Measurements from ENCODE around the gene ZNF710.
"Not testable (repeated sequence)": the region's sequence is repeated elsewhere in the genome, so short reads cannot be mapped to it uniquely, and the experiment has no call there.

Gene ZNF710, protein sequence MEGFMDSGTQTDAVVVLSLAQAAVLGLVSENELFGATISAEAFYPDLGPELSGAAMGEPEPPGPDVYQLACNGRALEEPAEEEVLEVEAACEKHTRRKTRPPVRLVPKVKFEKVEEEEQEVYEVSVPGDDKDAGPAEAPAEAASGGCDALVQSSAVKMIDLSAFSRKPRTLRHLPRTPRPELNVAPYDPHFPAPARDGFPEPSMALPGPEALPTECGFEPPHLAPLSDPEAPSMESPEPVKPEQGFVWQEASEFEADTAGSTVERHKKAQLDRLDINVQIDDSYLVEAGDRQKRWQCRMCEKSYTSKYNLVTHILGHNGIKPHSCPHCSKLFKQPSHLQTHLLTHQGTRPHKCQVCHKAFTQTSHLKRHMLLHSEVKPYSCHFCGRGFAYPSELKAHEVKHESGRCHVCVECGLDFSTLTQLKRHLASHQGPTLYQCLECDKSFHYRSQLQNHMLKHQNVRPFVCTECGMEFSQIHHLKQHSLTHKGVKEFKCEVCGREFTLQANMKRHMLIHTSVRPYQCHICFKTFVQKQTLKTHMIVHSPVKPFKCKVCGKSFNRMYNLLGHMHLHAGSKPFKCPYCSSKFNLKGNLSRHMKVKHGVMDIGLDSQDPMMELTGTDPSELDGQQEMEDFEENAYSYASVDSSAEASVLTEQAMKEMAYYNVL

GRCh38 chr15:90001062-90001682 is at the start of gene ZNF710:
TSS of gene ZNF710 (plus strand) at chr15:90001324. CDS start at chr15:90067138, 65,814 bp downstream.
- peak; percentile 46 for DNase-seq (ENCODE audit: low spot score)

GRCh38 chr15:89954541-89954940 is 46.6 kb upstream of the ZNF710 start:
- no peak for DNase-seq (ENCODE audit: low spot score)

DNA sequence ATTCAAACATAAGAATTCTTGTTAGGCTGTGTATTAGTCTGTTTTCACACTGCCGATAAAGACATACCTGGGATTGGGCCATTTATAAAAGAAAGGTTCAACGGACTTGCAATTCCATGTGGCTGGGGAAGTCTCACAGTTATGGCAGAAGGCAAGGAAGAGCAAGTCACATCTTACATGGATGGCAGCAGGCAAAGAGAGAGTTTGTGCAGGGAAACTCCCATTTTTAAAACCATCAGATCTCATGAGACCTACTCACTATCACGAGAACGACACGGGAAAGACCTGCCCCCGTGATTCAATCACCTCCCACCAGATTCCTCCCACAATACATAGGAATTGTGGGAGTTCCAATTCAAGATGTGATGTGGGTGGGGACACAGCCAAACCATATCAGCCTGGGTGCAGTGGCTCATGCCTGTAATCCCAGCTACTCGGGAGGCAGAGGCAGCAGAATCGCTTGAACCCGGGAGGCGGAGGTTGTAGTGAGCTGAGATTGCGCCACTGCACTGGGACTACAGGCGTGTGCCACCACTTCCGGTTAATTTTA is 45.6 kb upstream of the ZNF710 start:
- DNase-seq (ENCODE audit: low spot score), result not testable (repeated sequence)

GRCh38 chr15:89958107-89958805 is 42.9 kb upstream of the ZNF710 start:
- DNase-seq (ENCODE audit: low spot score), result no peak

DNA sequence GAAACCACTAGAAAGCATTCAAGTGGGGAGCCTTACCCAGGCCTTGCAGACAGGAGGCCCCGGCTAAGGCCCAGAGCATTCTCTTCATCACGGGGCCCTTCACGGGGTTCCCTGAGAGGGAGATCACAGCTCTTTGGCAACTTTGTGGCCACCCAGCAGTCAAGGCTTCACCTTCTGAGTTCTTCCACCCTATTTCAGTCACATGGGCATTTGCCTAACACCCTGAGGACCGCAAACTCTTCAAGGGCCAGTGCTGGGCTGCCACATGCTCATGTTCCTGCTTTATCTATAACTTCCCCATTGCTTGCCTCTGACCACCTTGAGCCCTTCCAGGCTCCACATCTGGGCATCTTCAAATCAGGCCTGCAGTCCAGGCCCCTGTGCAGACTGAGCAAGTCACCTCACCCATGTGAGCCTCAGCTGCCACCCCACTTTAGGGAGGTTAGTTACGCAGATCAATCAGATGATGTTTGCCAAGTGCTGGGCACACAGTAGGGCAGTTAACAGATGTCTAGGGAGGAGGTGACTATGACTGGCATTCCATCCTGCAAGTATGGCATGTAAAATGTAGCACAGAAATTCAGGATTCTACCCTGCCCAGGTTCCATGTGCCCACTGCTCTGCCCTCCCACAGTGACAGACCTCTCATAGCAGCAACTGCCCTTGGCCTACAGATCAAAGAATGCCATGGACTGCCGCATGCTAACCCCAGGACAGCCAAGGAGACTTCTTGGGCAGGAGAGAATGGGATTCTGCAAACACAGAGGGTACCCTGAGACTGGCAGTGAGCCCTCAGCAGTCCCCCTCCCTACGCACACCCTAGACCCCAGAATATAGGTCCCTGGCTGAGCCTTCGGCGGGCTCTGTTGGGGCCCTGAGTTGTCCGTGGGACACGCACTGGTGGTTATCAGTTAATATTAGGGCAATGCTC is 37.6 kb upstream of the ZNF710 start:
- no peak for DNase-seq (ENCODE audit: low spot score)

DNA sequence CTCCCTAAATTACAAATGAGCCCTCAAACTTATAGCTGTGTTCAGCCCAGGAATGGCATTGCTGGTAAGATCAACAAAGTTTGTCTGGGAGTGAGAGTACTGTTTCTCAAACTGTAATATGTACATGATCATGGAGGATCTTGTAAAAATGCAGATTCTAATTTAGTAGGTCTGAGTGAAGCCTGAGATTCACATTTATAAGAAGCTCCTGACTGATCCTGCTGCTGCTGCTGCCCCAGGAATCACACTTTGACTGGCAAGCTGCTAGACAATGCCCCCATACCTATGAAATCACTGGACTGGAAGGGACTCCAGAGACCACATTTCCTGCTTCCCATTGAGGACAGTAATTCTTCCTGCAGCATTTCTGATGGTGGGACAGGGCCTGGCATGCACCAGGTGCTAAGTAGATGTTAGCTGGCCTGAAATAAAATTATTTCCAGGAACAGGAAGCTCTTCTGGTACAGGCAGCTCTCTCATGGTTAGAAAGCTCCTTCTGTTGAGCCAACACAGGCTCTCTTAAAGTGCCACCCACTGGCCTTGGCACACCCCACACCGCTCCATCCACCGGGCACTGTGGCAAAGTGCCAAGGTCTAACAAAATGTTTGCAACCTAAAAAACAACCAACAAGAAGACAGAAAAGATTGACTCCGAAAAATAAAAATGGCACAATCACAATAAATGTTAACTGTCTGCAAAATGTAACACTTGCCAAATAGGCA is 36.7 kb upstream of the ZNF710 start:
- no peak for DNase-seq (ENCODE audit: low spot score)

DNA sequence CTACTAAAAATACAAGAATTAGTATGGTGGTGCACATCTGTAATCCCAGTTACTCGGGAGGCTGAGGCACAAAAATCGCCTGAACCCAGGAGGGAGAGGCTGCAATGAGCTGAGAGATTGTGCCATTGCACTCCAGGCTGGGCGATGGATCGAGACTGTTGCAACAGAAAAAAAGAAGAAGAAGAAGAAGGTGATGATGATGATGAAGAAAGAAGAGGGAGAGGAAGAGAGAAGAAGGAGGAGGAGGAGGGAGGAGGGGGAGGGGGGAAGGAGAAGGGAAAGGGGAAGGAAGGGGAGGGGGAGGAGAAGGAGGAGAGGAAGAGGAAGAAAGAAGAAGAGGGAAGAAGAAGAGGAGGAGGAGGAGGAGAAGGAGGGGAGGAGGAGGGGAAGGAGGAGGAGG is 33.2 kb upstream of the ZNF710 start:
- DNase-seq (ENCODE audit: low spot score), result no peak

DNA sequence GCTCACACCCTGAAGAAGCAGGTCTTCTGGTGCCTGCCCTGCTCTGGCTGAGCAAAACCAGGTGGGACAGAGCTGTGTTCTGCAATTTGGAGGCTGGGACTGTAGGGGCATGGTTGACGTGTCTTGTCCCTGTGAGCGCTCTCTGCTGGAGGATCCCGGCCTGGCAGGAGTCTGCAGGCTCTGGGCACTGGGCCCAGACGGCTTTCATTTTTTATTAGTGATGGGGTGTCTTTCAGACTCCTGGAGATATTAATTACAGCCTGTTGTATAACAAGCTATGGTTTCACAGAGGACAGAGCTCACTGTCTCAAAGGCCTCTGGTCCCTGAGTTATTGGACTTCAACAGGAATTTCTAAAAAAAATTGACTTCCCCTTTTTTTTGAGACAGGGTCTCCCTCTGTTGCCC is 29.5 kb upstream of the ZNF710 start:
- DNase-seq (ENCODE audit: low spot score), result peak; percentile 76

DNA sequence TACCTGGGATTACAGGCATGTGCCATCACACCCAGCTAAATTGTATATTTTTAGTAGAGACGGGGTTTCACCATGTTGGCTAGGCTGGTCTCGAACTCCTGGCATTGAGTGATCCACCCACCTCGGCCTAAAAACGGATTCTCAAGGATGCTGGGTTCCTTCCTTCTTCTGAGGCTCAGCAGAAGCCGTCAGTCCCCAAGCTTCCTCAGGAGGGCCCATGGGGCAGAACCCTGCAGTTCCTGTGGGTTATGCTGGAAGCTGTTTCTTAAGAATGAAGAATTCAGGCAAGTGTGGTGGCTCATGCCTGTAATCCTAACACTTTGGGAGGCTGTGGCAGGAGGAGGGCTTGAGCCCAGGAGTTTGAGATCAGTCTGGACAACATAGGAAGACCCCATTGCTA is 29.0 kb upstream of the ZNF710 start:
- peak; percentile 9 for DNase-seq (ENCODE audit: low spot score)

- DNase-seq (ENCODE audit: low spot score), result no peak
Observed at GRCh38 chr15:89975482-89976245, 25.5 kb upstream of the ZNF710 start.

DNA sequence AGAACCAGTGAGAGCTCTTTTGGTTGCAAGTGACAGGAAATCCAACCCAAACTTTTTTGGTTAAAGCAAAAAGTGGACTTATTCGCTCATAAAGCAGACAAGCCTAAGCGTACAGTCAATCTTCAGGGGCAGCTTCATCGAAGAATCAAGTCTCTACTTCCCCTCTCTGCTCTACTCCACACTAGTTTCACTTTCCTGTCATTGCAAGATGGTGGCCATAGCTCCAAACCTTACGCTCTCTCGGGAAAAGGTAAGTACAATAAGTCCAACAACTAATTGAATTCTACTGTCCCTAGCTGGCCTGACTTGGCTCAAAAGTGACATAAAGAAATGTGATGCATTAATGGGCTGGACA is 24.9 kb upstream of the ZNF710 start:
- no peak for DNase-seq (ENCODE audit: low spot score)

DNA sequence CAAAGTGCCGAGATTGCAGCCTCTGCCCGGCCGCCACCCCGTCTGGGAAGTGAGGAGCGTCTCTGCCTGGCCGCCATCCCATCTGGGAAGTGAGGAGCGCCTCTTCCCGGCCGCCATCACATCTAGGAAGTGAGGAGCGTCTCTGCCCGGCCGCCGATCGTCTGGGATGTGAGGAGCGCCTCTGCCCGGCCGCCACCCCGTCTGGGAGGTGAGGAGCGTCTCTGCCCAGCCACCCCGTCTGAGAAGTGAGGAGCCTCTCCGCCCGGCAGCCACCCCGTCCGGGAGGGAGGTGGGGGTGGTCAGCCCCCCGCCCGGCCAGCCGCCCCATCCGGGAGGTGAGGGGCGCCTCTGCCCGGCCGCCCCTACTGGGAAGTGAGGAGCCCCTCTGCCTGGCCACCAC is 23.3 kb upstream of the ZNF710 start:
- not testable (repeated sequence) for DNase-seq (ENCODE audit: low spot score)

DNA sequence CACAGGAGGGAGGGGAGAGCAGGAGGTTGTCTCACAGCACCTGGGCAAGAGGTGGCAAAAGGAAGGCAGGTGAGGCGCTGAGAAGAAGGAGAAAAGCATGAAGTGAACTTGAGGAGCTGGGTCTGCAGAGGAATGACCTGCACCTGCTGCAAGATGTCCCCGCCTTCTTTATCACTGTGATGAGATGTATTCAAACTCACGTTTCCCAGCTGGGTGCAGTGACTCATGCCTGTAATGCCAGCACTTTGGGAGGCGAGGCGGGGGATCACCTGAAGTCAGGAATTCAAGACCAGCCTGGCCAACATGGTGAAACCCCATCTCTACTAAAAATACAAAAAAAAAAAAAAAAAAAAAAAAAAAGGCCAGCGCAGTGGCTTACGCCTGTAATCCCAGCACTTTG is 22.2 kb upstream of the ZNF710 start:
- DNase-seq (ENCODE audit: low spot score), result no peak

DNA sequence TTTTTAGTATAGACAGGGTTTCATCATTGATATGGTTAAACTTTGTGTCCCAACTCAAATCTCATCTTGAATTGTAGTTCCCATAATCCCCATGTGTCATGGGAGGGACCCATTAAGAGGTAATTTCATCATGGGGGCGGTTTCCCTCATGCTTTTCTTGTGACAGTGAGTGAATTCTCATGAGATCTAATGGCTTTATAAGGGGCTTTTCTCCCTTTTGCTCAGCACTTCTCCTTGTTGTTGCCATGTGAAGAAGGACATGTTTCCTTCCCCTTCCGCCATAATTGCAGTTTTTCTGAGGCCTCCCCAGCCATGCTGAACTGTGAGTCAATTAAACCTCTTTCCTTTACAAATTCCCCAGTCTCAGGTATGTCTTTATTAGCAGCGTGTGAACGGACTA is 20.2 kb upstream of the ZNF710 start:
- no peak for DNase-seq (ENCODE audit: low spot score)

- no peak for DNase-seq (ENCODE audit: low spot score)
Observed at GRCh38 chr15:89982315-89983055, 18.6 kb upstream of the ZNF710 start.

- DNase-seq (ENCODE audit: low spot score), result no peak
Observed at GRCh38 chr15:89984001-89984400, 17.1 kb upstream of the ZNF710 start.

- DNase-seq (ENCODE audit: low spot score), result no peak
Observed at GRCh38 chr15:89984421-89985010, 16.6 kb upstream of the ZNF710 start.

DNA sequence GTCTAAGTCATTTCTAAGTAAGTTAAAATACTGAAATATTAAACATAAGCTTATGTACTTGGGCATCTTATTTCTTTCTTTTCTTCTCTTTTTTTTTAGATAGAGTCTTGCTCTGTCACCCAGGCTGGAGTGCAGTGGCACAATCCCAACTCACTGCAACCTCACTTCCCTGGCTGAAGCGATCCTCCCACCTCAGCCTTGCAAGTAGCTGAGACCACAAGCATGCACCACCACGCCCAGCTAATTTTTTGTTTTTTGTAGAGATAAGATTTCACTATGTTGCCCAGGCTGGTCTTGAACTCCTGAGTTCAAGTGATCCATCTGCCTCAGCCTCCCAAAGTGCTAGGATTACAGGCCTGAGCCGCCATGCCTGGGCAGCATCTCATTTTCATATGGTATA is 16.0 kb upstream of the ZNF710 start:
- no peak for DNase-seq (ENCODE audit: low spot score)

GRCh38 chr15:89991312-89991711 is 9.8 kb upstream of the ZNF710 start:
- no peak for DNase-seq (ENCODE audit: low spot score)

All from AG08395 (cell line).